ENCODE data around the gene TASOR2. TPM values are rescaled to one million over a fixed set of nuclear protein-coding genes. Genes with fewer than 3 reads are reported as not detected.

Gene TASOR2
- total RNA-seq, 2 experiments from 2014 or later, result 61.4 to 69.9 TPM

- Mint-ChIP-seq H3K27me3 (no peaks in the 10 kb centered on the region), H3K27ac (no peak overlapping the region), H3K4me1 (ENCODE audit: low read depth) (peaks cover 31% of the 10 kb centered on the region), H3K4me3 (no peak overlapping the region), H3K9me3 (no peaks in the 10 kb centered on the region), H3K36me3 (ENCODE audit: low read depth) (no peaks in the 10 kb centered on the region)
- no peak for DNase-seq
- intact Hi-C loops (cut with micrococcal nuclease), result no loop called here
- ChIA-PET CTCF (interaction anchor here (0.8 to 1.0 kb wide), 2 partner anchors 9 to 31 kb away, joined by 3 read pairs; no protein-coding TSS in a partner anchor), POLR2A (no interaction called here)
- no peak for ATAC-seq
- no peak for TF ChIP-seq CTCF (IDR thresholded peaks at IDR 0.05)
Measured at GRCh38 chr10:5661043-5661442, 23.6 kb upstream of the TASOR2 start.

GRCh38 chr10:5662708-5663579 is 21.7 kb upstream of the TASOR2 start:
- Mint-ChIP-seq H3K9me3 (no peaks in the 10 kb centered on the region), H3K4me3 (no peak overlapping the region), H3K36me3 (ENCODE audit: low read depth) (no peaks in the 10 kb centered on the region), H3K4me1 (ENCODE audit: low read depth) (peaks cover 26% of the 10 kb centered on the region), H3K27me3 (peaks cover 4% of the 10 kb centered on the region), H3K27ac (no peak overlapping the region)
- ChIA-PET POLR2A (no interaction called here), CTCF (interaction anchor here (1.5 kb wide), 1 partner anchor 40 kb away, joined by 3 read pairs; no protein-coding TSS in a partner anchor)
- ATAC-seq, result no peak
- DNase-seq, result no peak
- TF ChIP-seq CTCF (IDR thresholded peaks at IDR 0.05), result no peak
- intact Hi-C loops (cut with micrococcal nuclease), result no loop called here

GRCh38 chr10:5663692-5664427 is 20.8 kb upstream of the TASOR2 start:
- H3K27ac Mint-ChIP-seq, result no peak overlapping the region
- ChIA-PET CTCF (interaction anchor here (1.5 kb wide), 1 partner anchor 41 kb away, joined by 3 read pairs; no protein-coding TSS in a partner anchor), POLR2A (no interaction called here)
- intact Hi-C loops (cut with micrococcal nuclease), result no loop called here
- H3K9me3 Mint-ChIP-seq, result no peaks in the 10 kb centered on the region
- no peak for DNase-seq
- ATAC-seq, result no peak
- H3K36me3 Mint-ChIP-seq (ENCODE audit: low read depth), result no peaks in the 10 kb centered on the region
- peaks cover 4% of the 10 kb centered on the region for H3K27me3 Mint-ChIP-seq
- no peak overlapping the region for H3K4me3 Mint-ChIP-seq
- peaks cover 26% of the 10 kb centered on the region for H3K4me1 Mint-ChIP-seq (ENCODE audit: low read depth)
- no peak for TF ChIP-seq CTCF (IDR thresholded peaks at IDR 0.05)

- POLR2A ChIA-PET, result interaction anchor here (0.6 to 1.6 kb wide), 4 partner anchors 10 to 440 kb away, joined by 3 to 6 read pairs (median 4); no protein-coding TSS in a partner anchor
- no peak for ATAC-seq
Measured at GRCh38 chr10:5665373-5666007, 19.1 kb upstream of the TASOR2 start.

More at GRCh38 chr10:5665373-5666007, 19.1 kb upstream of the TASOR2 start:
- Mint-ChIP-seq H3K27me3 (peaks cover 4% of the 10 kb centered on the region), H3K9me3 (no peaks in the 10 kb centered on the region), H3K27ac (no peak overlapping the region), H3K36me3 (ENCODE audit: low read depth) (no peaks in the 10 kb centered on the region), H3K4me3 (peak overlapping the region; percentile 72), H3K4me1 (ENCODE audit: low read depth) (peaks cover 15% of the 10 kb centered on the region)
- no peak for DNase-seq
- intact Hi-C loops (cut with micrococcal nuclease), result no loop called here
- CTCF ChIA-PET, result interaction anchor here (0.8 to 1.1 kb wide), 4 partner anchors 36 to 850 kb away, joined by 3 to 5 read pairs (median 4); no protein-coding TSS in a partner anchor
- TF ChIP-seq CTCF (IDR thresholded peaks at IDR 0.05), result no peak
